GM21576 (cell line): ENCODE data around the gene BLOC1S4.

Experiments used
- ATAC-seq: cut with Tn5 transposase; IDR thresholded peaks from one replicate; pipeline ENCODE4 v1.9.1; 2021; ENCODE audit warnings: mild to moderate bottlenecking, moderate library complexity; ENCODE audit not compliant: unreplicated experiment

The BLOC1S4 gene

DNA sequence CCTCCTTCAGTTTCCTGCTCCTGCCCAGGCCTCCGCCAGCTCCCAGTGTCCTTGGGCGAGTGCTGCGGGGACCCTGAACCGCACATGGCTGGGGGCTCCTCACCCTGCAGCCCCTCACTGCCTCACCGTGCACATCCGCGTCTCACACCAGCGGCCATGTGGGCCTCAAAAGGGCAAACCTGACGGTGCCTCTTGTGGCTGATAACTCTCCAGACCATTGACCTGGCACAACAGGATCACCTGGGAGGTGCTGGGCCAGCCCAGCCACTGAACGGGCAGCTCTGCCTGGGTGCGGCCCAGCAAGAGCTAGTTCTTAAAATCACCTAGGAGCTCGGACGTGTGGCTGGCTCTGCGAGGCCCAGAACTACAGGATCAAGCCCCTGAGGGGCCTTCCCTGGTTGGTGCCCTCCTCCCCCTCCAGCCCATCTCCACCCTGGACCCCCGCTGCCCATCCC lies 26.4 kb upstream of the BLOC1S4 start:
- no peak for ATAC-seq

DNA sequence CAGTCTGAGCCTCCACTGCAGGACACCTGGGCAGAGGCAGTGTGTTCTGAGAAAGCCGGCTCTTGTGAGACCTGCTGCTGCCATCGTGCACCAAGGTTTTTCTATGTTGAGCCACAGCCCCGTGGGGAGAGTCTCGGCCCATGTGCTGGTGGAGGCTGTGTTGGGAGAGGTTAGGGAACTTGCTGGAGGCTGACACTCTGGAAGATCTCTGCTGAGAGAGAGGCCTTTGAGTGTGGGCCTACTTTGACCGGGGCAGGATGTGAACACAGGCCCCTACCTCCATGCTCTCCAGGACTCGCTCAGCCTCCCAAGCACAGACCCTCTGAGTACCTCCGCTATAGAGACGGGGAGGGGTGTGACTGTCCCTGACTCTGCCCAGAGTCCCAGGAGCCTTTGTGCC lies 23.6 kb upstream of the BLOC1S4 start:
- no peak for ATAC-seq

DNA sequence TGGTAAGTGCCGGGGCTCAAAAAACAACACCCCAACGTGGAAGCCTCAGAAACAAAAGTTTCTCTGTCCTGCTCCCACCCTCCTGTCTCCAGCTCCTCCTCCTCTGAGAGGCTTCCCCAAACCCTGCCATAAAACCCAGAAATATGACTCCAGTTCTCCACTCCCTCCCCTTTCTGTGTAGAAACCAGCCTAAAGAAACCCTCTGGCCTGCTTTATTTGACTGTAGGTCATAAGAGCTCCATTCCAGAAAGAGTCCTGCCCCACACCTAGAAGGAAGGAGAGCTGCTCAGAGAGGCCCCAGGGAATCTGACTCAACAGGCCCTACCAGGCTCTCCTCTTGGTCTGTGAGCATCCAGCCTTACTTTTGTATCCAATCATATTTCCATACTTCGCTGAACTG lies 23.2 kb upstream of the BLOC1S4 start:
- ATAC-seq, result no peak

DNA sequence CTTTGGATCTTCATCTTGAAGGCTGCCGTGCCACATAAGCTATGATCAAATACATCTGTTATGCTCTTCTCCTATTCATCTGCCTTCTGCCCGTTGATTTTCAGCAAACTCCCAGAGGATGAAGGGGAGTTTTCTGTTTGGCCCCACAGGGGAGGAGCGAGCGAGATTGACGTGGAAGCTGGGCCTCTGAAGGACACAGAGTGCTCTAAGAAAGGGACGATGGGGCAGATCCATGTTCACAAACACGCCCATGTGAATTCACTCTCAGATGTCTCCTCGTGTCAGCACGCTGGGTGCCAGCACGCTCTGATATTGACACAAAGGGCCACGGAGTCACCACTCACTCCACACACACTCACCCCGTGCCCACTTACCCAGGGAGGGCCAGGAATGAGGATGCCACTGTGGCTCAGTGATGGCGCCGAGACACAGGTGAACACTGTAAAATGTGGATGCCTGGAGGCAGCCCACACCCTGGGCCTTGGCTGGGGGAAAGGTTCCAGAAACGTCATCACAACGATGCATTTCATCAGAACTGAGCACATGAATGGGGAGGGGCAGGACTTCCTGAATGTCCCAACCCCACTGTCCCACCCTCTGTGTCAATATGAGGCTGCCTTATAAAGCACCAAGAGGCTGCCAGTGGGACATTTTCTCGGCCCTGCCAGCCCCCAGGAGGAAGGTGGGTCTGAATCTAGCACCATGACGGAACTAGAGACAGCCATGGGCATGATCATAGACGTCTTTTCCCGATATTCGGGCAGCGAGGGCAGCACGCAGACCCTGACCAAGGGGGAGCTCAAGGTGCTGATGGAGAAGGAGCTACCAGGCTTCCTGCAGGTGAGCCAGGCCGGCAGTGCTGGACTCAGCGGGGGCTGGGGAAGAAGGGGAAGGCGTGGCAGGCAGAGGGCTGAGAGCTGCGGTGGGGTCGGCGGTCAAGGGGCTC lies 22.5 kb upstream of the BLOC1S4 start, which contains the start of gene S100P:
Gene S100P, plus strand, starts transcription at position 648 of the 946 bp plus-strand sequence. Its CDS starts 55 bp downstream, at position 703.
- ATAC-seq, result no peak

DNA sequence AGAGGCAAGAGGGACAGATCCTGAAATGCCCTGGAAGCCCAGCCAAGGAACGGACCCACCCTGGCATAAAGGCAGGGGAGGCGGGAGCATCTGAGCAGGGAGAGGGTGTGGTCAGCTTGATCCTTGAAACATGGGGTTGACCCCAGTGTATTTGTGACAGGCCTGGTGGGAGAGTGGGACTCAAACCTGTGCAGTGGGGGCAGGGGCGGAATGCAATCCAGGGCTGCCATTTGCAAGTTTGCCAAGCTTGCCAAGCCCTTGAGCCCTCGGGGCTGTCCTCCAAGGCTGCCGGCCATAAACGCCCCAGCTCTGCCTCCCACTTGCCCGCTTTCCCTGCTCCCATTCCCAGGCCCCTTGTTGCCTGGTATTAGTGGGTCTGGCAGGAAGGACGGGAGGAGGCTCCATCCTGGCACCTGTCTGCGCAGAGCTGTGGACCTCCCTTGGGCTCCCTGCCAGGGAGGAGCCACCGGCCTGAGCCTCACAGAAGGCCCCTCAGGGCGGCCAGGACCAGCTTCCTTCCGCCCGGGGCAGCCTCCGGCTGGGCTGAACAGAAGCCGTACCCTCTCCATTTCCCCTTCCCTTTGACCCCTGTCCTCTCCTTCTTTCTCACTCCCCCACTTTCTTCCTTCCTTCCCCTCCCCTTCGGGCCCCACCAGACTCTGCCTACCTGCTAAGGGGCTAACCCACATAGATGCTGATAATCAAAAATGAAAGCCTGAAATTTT lies 21.6 kb upstream of the BLOC1S4 start:
- ATAC-seq, result no peak

DNA sequence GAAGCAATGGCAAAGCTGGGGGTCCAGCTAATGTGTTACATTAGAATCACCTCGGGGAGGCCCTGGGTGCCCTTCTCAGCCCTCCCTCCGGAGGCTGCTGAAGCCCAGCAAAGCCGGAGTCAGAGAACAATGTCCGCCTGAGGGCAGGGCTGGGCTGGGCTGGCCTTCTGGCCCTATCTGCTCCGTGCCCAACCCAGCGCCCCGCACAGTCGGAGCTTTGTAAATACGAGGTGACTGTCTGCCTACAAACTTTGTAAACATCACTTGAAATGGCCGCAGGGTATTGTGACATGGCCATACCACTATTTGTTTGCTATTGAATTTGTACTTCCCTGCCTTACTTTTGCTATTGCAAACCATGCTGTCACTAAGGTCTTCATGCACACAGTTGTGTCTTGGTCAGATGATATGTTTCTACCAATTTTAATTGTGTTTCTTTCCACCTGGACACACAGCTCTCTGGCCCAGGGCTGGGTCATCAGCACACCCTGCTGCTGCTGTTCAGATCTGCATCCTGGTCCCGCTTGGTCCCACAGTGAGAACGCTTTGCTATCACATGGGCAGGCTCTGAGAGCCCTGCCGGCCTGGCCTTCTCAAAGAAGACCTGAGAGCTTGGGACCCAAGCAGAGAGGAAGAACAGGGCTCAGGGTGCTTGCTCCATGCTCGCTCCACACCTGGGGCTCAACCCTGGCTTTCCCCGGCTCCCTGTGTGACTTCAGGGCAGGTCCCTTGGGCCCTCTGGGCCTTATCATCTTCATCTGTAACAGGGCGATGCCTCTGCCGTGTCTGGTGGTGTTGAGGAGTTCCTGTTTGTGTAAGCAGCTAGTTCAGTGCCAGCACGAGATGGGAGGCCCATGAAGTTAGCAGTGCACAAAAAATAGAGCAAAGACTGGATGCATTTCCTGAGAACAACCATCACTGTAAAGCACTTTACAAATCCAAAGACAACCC lies 20.0 kb upstream of the BLOC1S4 start:
- ATAC-seq, result no peak

DNA sequence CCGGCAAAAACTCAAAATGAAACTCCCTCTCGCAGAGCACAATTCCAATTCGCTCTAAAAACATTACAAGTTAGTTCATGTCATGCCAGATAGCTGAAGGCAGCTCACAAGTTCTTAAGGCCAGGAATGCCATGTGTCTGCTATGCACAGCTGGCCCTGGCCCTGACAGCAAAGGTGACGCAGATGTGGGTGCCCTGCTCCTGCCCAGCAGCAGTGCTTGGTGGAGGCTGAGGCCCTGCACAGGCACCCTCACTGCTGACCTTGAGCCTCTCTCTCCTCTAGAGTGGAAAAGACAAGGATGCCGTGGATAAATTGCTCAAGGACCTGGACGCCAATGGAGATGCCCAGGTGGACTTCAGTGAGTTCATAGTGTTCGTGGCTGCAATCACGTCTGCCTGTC lies 19.4 kb upstream of the BLOC1S4 start:
- ATAC-seq, result no peak

DNA sequence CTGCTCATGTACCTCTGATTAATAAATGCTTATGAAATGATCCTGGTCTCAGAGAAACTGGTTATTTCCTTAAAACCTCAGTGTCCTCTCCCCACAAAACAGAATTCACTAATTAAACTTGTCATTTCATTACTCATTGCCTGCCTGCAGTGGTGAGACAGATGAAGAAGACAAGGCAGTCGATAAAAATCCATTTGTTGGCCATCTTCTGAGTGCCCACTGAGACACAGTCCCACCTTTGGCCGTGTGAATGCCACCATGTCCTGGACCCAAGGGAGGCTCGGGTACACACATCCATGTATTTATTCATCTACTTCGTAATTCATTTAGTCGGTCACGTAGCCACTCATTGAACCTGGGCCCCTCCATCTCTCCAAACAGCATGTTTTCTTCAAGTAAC lies 18.8 kb upstream of the BLOC1S4 start:
- ATAC-seq, result no peak

DNA sequence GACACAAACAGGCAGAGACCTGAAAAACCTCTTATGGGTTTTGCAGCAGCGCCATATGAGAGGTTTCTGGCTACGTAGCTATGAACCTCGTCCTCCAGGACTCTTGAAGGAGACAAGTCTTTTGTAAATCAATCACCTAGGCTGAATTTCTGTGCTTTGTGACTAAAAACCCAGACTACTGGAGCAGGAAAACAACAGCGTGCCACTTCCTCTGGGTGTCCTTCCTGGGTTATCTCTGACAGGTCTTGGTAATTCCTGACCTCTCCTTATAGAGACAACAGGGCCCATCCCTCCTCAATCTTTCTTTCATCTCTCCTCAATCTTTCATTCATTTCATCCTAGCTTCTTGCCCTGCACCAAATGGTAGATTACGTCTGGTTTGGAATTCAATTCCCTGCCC lies 16.6 kb upstream of the BLOC1S4 start:
- no peak for ATAC-seq

DNA sequence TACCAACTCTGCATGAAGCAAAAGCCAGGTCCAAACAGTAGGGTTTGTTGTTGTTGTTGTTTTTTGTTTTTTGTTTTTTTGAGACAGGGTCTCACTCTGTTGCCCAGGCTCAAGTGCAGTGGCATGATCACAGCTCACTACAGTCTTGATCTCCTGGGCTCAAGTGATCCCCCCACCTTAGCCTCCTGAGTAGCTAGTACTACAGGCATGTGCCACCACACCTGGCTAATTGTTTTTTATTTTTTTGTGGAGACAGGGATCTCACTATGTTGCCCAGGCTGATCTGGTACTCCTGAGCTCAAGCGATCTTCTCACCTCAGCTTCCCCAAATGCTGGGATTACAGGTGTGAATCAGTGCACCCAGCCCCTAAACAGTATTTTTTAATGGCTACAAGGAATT lies 16.1 kb upstream of the BLOC1S4 start:
- no peak for ATAC-seq

DNA sequence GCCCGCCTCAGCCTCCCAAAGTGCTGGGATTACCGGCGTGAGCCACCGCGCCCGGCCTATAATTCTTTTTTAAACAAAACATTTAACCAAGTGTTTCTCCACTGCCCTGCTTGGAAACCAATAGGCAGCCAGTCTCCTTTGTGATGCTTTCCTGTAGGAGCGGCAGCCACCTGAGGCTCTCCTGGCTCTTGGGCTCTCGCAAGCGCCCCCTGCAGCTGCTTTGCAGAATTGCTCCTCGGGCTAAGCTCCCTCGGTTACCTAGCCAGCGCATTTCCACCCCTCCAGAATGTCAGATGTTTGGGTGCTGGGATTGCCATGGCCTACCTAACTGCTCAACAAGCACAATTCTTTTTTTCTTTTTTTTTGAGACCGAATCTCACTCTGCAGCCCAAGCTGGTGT lies 14.6 kb upstream of the BLOC1S4 start:
- ATAC-seq, result no peak

DNA sequence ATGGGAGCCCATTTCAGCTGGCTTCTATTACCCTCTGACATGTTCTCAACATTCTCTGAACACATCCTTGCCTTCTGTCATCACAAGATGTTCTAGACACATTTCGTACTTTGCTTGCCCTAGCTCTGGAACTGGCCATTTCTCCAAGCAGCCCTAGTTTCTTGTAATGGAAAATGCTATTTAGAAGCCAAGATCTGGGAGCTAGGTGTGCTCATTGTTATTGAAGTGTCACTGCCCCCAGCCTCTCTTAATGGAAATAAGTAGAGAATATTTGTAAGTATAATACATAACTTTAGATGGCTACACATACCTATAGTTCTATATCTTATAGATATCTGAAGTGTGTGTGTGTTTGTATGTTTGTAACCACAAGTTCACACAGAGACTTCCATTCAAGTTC lies 13.2 kb upstream of the BLOC1S4 start:
- ATAC-seq, result no peak

DNA sequence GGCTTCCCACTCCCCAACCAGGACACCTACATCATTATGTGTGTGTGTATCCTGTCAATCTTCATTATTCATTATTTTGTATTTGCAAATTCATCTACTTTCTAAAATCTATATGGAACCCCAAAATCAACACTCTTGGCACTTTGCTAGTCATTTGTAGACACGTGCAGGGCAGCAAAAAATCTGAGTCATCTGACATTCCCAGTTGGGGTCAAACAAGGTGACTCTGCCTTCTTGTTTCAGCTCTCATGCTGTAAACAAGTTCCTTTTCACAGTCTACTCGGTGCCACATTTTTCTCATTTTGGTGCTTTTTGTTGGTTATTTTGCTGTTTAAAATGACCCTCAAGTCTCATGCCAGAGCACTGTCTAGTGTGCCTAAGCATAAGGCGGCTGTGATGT lies 12.2 kb upstream of the BLOC1S4 start:
- no peak for ATAC-seq

DNA sequence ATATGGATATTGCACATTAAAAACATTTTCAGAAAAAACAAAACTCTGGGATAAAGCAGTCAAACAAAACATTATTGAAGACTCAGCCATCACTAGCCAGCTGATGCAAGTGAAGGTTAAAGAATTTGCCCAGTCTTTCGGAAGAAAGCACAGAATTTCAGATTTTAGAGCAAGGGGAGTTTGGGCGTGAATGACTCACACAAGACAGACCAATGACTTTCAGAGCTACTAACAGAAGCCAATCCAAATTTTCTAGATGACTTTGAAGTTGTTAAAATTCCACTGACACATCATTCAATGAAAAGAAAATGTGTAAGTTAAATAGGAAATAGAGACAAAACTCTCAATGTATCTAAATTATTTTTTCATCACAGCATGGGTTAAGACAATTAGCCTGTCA lies 10.3 kb upstream of the BLOC1S4 start:
- no peak for ATAC-seq

DNA sequence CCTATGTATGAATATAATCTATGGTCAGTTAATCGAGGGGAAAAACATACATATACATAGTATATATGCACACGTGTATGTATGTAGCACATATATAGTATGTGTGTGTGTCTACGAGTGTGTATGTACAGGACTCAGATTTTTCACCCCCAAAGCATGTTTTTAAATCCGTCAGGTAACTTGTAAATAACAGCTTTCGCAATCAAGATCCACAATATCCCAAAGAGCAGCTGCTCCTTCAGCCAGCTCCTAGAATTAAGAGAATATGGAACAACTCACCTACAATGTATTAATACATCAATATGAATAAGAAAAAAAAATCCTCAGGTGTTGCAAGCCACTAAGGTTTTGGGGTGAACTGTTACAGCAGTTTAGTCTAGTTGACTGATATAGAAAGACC lies 9.8 kb upstream of the BLOC1S4 start:
- no peak for ATAC-seq

DNA sequence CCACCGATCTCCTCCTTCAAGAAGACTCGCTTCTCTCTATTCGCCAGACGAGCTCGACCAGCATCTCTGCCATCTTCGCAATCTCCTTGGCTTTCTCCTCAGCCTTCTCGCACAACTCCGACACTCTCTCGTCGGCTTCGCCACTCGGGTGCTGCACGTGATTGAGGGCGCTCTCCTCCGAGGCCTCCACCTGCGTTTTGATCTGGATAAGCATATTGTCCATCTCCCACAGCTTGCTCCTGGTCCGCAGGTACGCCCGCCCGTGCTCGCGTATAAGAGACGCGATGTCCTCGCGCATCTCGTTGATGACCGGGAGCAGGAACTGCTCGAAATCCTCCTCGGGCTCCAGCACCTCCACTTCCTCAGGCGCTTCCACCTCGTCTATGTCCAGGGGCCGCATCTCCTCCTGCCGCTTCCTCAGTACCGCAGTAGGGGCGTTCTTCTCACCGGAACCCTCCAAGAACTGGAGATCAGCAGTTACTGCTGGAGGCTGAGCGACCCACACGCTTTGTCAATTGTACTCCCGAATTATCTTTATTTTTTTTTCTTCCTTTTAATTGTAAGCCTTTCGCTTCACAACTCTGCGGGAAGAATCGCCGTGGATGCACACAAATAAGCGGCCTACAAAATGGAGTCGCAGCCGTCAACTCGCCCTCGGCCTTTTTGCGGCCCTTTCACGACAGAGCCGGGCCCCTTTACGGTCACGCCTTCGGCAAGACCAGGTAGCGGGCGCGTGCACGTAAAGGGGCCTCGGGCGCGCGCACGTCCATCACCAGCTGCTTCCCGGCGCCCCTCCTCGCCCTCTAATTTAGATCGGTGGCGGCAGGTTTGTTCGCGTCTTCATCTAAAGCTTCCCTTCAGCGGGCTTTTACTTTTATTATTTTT lies 6.5 kb upstream of the BLOC1S4 start, which contains the start of gene MRFAP1L1:
Gene MRFAP1L1, minus strand, starts transcription at position 636 of the 885 bp plus-strand sequence. Its CDS starts 236 bp downstream, at position 400.
- ATAC-seq, result peak; percentile 57

DNA sequence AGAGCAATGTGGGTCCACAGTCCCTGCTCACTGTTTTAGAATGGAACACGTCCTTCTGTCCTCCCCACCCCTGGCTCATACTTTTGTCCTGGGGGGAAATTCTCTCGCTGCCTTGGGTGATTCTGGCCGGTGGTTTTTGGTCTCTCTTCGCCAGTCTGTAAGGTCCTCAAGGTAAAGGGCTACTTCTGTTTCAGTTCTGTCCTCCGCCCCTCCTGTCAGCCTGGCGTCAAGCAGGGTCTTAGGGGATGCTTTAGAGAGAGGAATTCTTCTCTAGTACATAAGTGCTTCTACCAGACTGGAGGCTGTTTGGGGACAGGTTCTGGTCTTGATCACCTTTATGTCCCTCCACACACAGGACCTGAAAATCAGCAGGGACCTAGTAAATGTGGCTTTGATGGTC lies 5.7 kb upstream of the BLOC1S4 start:
- ATAC-seq, result no peak

DNA sequence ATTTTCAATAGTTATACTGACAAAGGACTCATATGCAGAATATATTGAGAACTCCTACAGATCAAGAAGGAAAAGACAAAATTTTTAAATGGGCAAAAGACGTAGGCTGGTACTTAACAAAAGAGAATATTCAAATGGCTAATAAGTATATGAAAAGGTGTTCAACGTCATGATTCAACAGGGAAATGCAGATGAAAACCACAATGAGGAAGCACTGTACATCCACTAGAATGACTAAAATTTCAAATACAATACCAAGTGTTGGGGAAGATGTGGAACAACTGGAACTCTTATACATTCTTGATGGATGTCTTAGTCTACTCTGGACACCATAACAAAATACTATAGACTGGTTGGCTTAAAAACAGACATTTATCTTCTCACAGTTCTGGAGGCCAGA lies 5.0 kb upstream of the BLOC1S4 start:
- ATAC-seq, result no peak

DNA sequence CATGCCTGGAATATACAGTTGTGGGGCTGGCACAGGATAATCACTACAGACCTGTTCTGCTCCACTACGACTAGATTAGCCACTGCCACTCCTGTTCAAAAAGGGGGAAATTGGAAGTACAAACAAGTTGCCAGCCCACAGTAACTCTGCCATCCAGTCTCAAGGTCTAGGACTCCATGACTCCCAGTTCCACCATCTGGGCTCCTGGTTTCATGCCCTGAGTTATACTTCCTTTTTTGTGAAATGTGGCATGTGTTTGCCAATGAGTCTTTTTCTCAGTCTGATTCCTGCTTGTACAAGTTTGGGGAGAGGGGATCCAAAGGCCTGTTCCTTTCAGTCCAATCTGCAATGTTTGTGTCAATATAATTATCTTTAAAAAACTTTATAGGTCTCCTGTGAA lies 1.0 kb upstream of the BLOC1S4 start:
- no peak for ATAC-seq

DNA sequence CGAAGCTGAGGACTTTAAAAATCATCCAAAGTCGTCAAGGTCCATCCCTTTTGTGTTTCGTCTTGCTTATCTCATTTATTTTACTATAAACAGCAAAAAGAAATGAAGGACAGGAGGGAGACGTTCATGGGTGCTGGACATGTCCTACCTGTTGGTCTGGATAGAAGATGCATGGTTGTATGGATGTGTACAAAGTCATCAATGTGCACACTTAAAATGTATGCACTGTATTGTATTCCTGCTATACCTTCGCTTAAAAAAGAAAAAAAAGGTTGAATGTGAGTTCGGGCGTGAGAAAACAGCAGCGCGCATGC lies 313 bp upstream of the BLOC1S4 start:
- no peak for ATAC-seq
